NK-92 treated with Interleukin-12 subunit alpha and Interleukin-12 subunit beta, amount 100 ng/mL, for 24 hours (cell line): Measurements from ENCODE around the gene JARID2.

Source experiments
- DNase-seq: peaks from one replicate; lab custom pipeline; 2025; lab: John Stamatoyannopoulos, UW

Gene JARID2

GRCh38 chr6:15264902-15265761 lies 19.3 kb downstream of the JARID2 start:
- no peak for DNase-seq

DNA sequence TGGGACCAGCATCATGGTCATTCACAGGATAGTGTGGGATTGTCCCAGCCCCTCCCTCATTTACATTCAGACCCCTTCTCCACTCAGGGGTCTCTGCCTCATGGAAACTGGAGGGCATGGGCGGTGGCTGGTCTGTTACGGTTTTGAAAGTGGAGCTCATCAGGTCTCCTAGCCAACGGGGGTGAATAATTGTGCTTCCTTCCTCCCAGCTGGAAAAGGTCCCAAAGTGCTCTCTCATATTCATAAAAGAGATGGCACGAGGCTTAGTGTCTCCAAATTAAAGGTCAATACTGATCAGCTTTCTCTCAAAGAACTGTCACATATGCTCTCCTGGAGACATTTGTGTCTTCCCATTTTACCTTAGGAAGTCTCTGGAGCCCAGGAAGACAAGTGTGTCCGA lies 19.9 kb downstream of the JARID2 start:
- DNase-seq: no peak

GRCh38 chr6:15266423-15266996 lies 20.6 kb downstream of the JARID2 start:
- no peak for DNase-seq

DNA sequence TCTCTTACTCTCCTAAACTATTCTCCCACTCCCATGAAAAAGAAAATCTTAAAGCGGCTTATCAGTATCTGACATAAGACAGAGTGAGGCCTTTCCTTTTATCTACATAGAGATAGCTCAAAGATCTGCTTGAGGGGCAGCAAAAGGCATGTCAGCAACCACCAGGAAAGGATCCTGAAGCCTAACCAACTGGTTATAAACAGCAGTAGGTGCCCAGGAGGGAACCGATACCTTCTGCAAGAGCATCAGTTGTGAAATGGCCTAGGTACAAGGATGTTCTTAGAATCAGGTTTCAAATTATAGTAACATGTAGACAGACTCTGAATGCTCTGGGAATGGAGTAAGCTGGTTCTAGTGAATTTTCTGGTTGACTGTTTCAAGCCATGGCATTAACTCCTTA lies 21.4 kb downstream of the JARID2 start:
- DNase-seq: no peak

DNA sequence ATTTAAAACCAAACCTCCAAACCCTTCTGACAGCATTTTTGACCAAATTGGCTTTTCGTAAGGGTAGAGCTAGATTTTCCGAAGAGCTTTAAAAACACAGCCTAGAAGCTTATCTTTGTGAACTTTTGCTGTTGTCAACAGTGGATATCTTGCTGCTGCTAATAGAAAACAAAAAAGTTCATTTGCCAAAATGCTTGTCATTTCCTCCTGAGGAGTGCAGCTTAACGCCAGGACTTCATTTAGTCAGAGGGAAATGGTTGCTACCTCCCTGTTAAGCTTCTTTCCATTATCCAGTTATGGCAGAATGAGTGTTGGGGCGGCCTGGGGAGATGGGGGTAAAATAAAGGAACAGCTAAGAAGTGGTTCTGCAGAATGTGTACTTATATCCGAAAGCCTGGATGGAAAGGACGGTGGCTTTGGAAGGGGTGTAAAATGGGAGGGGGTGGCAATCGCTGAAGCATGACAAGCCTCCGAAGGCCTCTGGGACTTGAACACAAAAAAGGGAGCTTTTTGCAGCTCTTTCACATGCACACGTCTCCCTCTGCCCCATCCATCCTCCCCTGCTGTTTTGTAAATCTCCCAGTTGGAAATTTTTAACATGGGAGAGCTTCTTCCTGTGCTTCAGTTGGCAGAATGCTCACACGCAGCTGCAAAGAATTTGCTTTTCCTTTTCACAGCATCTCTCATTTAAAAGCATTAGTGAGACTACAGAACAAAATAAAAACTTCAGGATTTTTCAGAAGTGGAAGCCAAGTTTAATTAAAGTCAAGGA lies 22.5 kb downstream of the JARID2 start:
- DNase-seq: no peak

DNA sequence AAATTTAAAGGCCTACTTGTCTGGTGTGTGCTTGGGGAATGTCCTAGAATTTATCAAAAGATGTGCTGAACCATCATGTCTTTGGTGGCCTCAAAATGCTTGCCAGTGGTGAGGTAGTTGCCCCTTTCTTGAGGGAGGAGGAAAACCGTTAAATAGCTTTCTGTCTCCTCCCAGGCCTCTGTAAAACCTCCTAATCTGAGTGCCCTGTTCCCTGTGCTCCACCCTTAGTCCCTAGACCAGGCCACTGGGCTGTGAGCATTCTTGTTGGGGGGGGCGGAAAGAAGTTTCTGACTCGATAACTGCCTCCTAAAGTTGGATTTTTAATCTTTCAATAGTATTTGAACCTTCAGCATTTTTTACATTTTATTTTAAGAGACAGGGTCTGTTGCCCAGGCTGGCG lies 23.1 kb downstream of the JARID2 start:
- DNase-seq: no peak

DNA sequence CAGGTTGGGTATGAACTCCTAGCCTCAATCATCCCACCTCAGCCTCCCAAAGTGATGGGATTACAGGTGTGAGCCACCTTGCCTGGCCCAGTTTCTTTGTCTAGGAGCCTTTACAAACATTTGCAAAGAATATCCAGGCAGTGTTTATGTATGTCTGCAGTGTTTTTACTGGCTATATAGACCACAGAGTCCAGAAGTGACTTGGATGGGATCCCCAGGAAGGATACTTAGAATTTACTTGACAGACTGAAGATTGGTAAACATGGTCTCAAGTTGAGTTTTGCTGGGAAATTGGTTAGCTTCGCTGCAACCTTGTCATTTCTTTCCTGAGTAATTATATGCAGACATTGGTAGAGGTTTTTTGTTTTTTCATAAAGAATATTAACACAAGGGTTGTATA lies 23.8 kb downstream of the JARID2 start:
- no peak for DNase-seq

- DNase-seq: no peak
Measured at GRCh38 chr6:15270402-15270801, 24.5 kb downstream of the JARID2 start.

- DNase-seq: no peak
Measured at GRCh38 chr6:15272562-15272961, 26.7 kb downstream of the JARID2 start.

DNA sequence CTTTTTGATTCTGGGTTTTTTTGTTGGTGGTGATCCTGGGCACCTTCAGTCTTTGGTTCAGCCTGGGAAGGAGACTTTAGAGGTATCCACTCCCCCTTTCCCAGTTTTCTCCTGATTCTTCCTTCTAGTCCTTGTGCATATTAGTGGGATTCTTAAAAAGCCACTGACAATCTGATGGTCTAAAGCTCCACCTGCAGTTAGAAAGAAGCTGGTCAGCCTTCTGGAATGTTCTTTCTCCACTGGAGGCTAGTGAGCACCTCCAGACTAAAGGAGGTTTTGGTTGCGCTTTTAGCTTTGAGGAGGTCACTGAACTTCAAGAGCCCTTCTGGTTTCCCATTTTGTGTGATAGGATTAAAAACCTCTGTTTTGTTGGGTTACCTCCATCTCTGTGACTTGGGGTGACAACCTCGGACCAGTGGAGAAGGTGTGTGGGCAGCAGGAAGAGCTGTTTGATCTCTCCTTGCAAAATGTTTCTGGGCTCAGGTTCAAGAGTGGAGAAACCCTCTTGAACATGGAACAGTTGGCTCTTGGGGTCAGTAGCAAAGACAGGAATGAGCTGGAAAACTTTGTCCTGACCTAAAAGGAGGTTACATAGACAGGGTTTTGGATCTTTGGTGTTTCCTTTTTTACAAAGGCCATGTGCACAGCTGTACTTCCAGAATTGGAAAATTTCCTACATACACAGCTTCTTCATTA lies 29.0 kb downstream of the JARID2 start:
- DNase-seq: no peak

DNA sequence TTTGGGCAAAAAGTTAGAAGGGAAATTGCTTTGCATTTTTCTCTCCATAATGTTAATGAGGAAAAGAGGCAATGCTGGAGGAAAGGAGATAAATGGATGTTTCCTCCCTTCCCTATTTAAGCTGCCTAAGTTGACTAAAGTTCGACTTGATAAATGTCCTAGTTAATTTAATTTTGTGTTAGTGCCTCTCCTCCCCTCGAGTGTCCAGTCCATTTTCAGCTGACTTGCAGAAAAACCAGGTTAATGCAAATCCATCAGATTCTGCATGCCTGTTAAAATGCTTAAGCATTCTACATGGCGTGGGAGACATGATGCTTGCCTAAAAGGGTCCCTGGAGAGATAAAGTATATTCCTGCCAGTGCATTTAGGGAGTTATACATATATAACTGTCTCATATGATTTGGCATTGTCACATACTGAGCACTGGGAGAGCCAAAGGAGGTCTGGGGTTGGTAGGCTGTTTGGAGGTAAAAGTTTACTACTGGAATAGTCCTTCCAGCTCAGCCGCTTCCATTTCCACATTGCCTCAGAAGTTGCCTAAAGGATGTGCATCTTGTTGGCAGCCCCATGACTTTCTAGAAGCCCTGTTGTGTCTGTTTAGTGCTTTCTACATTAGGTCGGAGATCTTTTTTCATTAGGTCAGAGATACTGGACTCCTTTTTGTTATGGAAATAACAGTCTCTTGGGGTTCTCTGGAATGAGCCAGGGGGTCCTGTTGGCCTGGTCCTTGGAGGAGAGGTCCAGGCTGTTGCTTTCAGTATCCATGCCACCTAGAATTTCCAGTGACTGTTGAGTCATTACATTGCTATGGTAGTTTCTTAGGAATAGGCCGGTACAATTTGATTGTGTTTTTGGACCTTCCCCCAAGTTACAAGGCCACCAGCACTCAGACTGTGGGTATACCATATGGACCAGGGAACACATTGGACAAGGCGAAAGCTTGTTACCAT lies 30.4 kb downstream of the JARID2 start:
- no peak for DNase-seq

GRCh38 chr6:15279047-15279661 lies 33.3 kb downstream of the JARID2 start:
- no peak for DNase-seq

GRCh38 chr6:15280028-15280427 lies 34.2 kb downstream of the JARID2 start:
- no peak for DNase-seq

DNA sequence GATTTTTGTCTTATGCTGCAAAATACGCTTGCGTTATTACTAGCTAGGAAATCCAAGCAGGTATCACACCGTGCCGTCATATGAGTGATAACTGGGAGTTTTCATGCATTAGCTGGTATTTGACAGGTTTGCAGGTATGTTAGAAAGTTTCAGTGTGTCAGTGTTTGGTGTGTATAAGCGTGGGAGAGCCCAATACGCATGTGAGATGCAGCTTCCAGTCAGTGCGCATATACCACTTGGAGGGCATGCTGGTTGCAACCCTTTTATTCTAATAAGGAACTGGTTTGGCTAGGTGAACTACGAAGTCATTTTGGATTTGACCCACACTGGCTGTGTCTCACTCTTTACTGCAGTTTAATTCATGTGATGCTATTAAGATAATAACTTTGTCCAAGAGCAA lies 35.1 kb downstream of the JARID2 start:
- DNase-seq: no peak

DNA sequence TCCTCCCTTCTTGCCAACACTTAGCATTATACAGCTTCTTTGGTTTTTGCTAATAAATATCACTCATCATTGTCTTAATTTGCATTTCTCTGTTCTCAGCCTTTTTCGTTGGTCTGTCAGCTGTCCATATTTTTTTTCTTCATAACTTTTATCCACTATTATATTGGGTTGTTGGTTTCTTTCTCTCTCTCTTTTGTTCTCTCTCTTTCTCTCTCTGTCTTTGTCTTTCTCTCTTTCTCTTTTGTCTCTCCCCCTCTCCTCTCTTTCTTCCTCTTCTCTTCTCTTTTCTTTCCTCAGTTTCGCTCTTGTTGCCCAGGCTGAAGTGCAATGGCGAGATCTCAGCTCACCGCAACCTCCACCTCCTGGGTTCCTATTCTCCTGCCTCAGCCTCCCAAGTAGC lies 36.5 kb downstream of the JARID2 start:
- DNase-seq: no peak

DNA sequence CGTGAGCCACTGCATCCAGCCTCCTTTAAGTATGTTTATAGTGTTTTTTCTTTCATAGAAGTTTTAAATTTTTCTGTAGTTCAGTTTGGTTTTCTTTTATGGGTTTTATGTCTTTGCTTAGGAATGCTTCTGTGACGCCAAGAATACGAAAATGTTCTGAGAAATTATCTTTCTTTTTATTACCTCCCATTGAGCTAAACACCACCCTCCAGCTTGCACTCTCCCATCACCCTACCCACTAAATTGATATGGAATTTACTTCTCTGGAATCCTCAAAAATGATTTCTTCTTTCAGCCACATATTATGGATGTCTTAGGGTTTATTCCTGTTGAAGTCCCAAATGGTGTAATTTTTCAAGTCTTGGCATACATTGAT lies 38.1 kb downstream of the JARID2 start:
- DNase-seq: no peak

DNA sequence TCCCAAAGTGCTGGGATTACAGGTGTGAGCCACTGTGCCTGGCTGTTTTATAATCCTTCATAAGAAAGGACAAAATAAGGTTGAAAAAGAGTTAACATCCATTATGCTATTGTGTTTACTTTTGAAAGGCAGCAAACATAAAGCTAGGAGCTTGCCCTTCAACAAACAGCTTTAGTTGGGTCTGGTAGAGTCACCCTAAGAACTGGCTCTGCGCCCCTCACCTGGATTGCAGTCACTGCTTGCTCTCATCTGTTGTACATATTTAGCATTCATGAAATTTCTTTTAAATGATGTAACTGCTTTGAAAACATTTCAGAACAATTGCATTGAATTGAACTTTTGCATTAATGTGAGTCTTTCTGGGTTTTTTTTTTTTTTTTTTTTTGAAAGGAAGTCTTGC lies 38.9 kb downstream of the JARID2 start:
- no peak for DNase-seq

DNA sequence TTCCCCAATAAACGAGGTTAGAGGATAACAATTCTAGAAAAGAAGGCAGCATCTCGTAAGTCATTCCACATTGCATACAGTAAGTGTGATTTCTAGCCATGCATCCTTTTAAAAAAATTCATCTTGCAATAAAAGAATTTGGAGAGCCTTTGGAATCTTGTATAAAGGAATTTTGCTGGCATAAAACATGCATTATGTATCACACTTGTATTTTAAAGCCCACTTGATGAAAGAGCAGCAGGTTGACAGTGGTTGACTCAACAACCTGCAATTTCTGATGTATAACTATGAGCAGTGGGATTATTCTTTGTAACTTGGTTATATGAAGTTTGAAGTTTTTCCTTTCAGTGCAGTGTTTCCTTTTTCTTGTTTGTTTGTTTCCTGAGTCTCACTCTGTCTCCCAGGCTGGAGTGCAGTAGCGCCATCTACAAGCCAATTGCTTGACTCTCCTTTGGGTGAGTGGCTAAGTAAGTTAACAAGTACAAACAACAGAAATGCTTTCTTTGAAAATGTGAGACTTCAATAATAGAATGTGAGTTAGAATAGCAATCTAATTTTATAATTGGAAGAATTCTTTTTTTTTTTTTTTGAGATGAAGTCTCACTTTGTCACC lies 39.9 kb downstream of the JARID2 start:
- no peak for DNase-seq

- no peak for DNase-seq
Measured at GRCh38 chr6:15287670-15288375, 42.0 kb downstream of the JARID2 start.

DNA sequence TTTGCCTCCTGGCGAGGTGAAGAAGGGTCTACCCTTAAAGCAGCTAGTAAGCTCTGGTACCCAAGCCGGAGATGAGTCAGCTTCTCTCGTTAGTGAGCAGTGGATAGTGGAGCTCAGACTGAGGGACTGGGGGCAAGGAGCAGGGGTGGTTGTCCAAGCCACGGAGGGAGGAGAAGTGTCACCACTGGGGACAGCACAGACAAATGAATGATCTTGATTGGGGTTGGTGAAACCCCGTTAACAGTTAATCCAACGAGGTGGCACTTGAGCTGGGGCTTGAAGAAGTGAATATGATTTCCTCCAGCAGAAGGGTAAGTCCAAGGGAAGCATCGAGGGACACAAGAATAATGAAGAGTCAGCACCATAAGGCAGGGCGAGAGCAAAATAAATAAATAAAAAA lies 43.0 kb downstream of the JARID2 start:
- no peak for DNase-seq
